Colonic mucosa (tissue), 4 donors: ENCODE data around the gene FIBCD1. TPM values are rescaled to one million over a fixed set of nuclear protein-coding genes. Genes with fewer than 3 reads are reported as not detected.

ENCODE experiments used
- DNase-seq: peaks from one replicate; pipeline ENCODE4 v3.0.0-alpha.2; 2020
- H3K27ac ChIP-seq: fragments of 200-600 bp; one replicate; pipeline ENCODE4 v1.8.0; 2021
- H3K27me3 ChIP-seq: fragments of 200-600 bp; one replicate; pipeline ENCODE4 v1.8.0; 2021
- H3K36me3 ChIP-seq: fragments of 200-600 bp; one replicate; pipeline ENCODE4 v1.8.0; 2021
- H3K4me1 ChIP-seq: fragments of 200-600 bp; one replicate; pipeline ENCODE4 v1.8.0; 2021; ENCODE audit warnings: mild to moderate bottlenecking
- H3K4me3 ChIP-seq: fragments of 200-600 bp; one replicate; pipeline ENCODE4 v1.8.0; 2021
- H3K9ac ChIP-seq, 2 donors: one replicate each; pipeline ENCODE4 v1.7.0; 2013; ENCODE audit warnings: control low read depth in 2 of 2, low read depth in 2 of 2, low read length in 2 of 2
- H3K9me3 ChIP-seq: fragments of 200-600 bp; one replicate; pipeline ENCODE4 v1.8.0; 2021
- intact Hi-C: fragments of 100-400 bp; cut with DNase I; formaldehyde crosslinking; loops from one replicate; pipeline ENCODE4 v1.14.1; 2022
- total RNA-seq, 2 donors: library from RNA; stranded (reverse); fragmentation: NEBNext Ultra II Directional in 1 of 2; extraction: Animal tissue kit (Norgen Biotek cat#: 25700) in 1 of 2; gene quantifications; one replicate each; pipeline ENCODE4 v1.2.1, GENCODE V29; 2021
- TF ChIP-seq, protein P1 (sequence below): fragments of 200-600 bp; IDR thresholded peaks from one replicate; pipeline ENCODE4 v1.8.0; 2022; ENCODE audit warnings: antibody characterized with exemption, mild to moderate bottlenecking
- donor health status: healthy.
- donor health status: DM: no; HTN: no; CAD: no.
- donor health status: DM: no; HTN: no; CAD: no.

The FIBCD1 gene
- total RNA-seq, 2 donors from 2014 or later = 9.0 to 32.9 TPM

DNA sequence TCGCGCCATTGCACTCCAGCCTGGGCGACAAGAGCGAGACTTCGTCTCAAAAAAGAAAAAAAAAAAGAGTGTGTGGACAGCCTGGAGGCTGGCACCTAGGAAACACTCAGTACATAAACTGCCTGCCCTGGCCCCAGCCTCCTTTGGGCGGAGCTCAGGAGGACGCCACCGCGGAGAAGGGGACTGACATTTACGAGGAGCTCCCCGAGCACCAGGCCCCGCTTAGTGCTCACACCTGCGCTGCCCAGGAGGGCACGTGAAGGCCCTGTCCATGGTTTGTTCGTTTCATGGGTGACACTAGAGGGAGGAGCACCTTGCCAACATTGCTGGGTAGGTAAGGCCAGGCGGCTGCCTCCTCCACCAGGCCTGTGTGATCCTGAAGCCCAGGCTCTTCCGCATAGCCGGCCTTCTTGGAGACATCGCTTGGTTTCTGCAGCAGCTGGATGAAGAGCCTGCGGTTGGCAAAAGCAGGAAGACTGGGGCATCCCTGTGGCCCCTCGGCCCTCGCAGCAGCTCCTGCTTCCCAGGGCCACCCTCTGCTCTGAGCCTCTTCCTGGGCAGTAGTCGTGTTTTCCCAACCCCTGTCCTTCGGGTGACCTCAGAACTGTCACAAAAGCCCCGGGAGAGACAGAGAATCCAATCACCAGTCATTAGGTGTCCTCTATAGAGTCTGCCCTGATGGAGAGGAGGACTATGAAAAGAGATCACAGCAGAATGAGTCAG, 43.8 kb upstream of the FIBCD1 start:
- Histone ChIP-seq H3K9me3 (no peaks in the 10 kb centered on the region), H3K36me3 (no peaks in the 10 kb centered on the region), H3K4me3 (no peak overlapping the region), H3K4me1 (no peaks in the 10 kb centered on the region), H3K9ac (no peak overlapping the region), H3K27me3 (no peaks in the 10 kb centered on the region), H3K27ac (no peak overlapping the region)
- TF ChIP-seq, protein P1, sequence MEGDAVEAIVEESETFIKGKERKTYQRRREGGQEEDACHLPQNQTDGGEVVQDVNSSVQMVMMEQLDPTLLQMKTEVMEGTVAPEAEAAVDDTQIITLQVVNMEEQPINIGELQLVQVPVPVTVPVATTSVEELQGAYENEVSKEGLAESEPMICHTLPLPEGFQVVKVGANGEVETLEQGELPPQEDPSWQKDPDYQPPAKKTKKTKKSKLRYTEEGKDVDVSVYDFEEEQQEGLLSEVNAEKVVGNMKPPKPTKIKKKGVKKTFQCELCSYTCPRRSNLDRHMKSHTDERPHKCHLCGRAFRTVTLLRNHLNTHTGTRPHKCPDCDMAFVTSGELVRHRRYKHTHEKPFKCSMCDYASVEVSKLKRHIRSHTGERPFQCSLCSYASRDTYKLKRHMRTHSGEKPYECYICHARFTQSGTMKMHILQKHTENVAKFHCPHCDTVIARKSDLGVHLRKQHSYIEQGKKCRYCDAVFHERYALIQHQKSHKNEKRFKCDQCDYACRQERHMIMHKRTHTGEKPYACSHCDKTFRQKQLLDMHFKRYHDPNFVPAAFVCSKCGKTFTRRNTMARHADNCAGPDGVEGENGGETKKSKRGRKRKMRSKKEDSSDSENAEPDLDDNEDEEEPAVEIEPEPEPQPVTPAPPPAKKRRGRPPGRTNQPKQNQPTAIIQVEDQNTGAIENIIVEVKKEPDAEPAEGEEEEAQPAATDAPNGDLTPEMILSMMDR = no peak
- intact Hi-C loops = no loop called here
- no peak for DNase-seq

DNA sequence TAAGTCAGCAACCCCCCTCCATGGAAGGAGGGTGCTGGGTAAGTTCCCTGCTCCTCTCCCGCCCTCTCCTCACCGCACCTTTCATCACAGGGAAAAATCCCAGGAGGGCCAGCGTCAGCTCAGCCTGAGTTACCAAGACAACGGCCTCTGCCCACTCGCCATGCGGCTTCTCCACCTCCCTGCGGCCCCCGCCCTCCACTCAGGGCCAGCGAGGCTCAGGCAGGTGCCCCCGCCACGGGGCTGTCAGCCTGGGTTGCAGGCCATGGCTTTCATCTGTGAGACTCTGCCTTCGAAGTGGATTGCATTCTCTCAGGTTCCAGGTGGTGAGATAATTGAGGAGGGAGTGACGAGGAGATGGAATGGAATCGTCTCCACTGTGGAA, 42.7 kb upstream of the FIBCD1 start:
- Histone ChIP-seq H3K9ac (no peak overlapping the region), H3K27ac (no peak overlapping the region), H3K4me1 (no peaks in the 10 kb centered on the region), H3K4me3 (no peak overlapping the region), H3K36me3 (no peaks in the 10 kb centered on the region), H3K9me3 (no peaks in the 10 kb centered on the region), H3K27me3 (no peaks in the 10 kb centered on the region)
- intact Hi-C loops = no loop called here
- TF ChIP-seq, protein P1 = no peak
- no peak for DNase-seq

DNA sequence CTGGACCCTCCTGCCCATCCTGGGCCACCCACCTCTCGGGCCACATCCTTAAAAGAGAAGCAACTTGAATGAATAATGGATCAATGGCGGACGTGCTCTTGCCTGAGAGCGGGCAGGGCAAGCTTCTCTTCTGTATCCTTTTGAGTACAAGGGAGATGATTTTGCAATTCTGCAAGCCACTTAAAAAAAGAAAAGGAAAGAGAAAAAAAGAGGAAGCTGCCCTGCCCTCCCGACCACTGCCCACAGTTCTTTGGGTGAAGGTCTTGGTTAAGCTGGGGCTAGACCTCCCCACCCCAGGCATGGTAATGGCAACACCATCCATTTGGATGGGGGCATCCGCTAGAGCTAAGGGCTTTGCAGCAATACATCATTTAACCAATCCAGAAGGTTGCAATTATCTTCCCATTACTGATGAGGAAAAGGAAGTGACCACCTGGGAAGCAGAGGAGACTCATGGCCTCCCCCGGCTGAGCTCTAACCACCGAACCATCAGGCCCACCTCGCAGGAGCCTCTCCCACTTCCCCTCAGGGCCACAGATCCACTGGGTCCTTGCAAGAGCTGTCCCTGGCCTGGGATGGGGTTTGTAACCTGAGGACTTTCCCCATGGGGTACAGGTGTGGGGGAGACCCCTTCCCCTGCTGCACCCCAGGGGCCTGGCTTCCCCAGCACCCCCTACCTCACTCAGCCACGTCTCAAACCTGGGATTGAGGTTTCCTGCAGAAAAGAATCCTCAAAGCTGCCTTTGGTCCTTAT, 42.1 kb upstream of the FIBCD1 start:
- Histone ChIP-seq H3K9me3 (no peaks in the 10 kb centered on the region), H3K36me3 (no peaks in the 10 kb centered on the region), H3K27me3 (no peaks in the 10 kb centered on the region), H3K4me1 (no peaks in the 10 kb centered on the region), H3K4me3 (no peak overlapping the region), H3K27ac (no peak overlapping the region), H3K9ac (no peak overlapping the region)
- no peak for DNase-seq
- TF ChIP-seq, protein P1 = no peak
- intact Hi-C loops = no loop called here

DNA sequence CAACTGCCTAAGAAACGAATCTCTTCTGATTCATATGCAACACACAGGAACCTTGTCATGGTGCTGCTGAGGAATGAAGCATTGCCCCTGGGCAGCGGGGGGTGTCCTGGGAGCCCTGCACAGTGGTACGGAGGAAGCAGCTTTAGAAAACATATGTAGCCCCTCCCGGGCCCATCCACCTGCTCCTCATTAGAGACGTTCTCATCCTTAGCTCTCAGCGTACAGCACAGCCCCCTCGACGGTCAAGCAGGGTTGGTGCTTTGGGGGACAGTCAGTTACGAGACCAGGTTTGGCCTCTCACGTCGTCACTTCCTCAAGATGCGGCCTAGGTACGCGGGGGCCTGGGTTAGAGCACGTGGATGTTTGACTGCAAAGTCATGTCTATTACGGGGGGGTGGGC, 41.5 kb upstream of the FIBCD1 start:
- no peaks in the 10 kb centered on the region for H3K4me1 ChIP-seq
- no peak for DNase-seq
- intact Hi-C loops = no loop called here
- H3K4me3 ChIP-seq = no peak overlapping the region
- no peak overlapping the region for H3K27ac ChIP-seq
- no peaks in the 10 kb centered on the region for H3K9me3 ChIP-seq
- no peaks in the 10 kb centered on the region for H3K36me3 ChIP-seq
- H3K9ac ChIP-seq = no peak overlapping the region
- TF ChIP-seq, protein P1 = no peak
- no peaks in the 10 kb centered on the region for H3K27me3 ChIP-seq

DNA sequence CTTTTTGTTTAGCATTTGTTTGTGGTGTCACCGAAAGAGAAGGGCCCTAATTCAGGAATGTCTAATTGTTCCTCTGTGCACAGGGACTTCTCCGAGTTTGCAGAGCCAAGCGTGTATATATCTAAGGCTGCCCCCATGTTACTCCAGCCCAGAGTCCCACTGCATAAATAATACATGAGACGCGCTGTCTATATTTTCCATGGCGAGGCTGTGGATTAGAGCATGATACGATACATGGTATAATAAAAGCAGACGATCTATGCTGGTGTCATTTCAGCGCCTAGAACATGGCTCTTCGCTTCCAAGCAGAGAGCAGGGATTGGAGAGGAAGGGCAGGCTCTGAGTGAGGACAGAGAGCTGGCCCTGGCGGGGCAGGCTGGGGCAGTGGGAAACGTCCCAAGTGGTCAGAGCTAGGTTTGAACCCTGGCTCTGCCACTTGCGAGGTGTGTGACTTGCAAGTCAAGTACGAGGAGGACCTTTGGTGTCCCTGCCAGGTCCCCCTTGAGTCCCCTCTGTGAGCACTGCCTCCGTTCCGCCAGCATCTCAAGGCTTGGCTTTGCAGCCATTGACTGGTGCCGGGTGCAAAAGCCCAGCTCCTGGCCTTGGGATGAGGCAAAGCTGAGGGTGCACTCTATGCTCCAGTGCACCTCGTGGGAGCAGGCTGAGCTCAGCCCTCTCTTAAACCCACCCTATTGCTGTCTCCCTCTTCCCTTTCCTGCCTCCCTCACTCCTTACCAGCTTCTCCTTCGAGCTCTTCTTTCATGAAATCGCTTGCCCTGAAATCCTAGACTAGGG, 40.7 kb upstream of the FIBCD1 start:
- H3K9me3 ChIP-seq = no peaks in the 10 kb centered on the region
- no peaks in the 10 kb centered on the region for H3K27me3 ChIP-seq
- TF ChIP-seq, protein P1 = no peak
- no peak for DNase-seq
- no peaks in the 10 kb centered on the region for H3K4me1 ChIP-seq
- H3K9ac ChIP-seq = no peak overlapping the region
- intact Hi-C loops = no loop called here
- H3K4me3 ChIP-seq = no peak overlapping the region
- H3K27ac ChIP-seq = no peak overlapping the region
- H3K36me3 ChIP-seq = no peaks in the 10 kb centered on the region
